Colonic mucosa (tissue), 4 donors: Measurements from ENCODE around the gene RUFY3. TPM values are rescaled to one million over a fixed set of nuclear protein-coding genes. Genes with fewer than 3 reads are reported as not detected.
A peak's percentile ranks its signal among the peaks of the same experiment; 100 is the strongest.

Experiments
- DNase-seq: peaks from one replicate; pipeline ENCODE4 v3.0.0-alpha.2; 2020
- H3K27ac ChIP-seq: fragments of 200-600 bp; one replicate; pipeline ENCODE4 v1.8.0; 2021
- H3K27me3 ChIP-seq: fragments of 200-600 bp; one replicate; pipeline ENCODE4 v1.8.0; 2021
- H3K36me3 ChIP-seq: fragments of 200-600 bp; one replicate; pipeline ENCODE4 v1.8.0; 2021
- H3K4me1 ChIP-seq: fragments of 200-600 bp; one replicate; pipeline ENCODE4 v1.8.0; 2021; ENCODE audit warnings: mild to moderate bottlenecking
- H3K4me3 ChIP-seq: fragments of 200-600 bp; one replicate; pipeline ENCODE4 v1.8.0; 2021
- H3K9ac ChIP-seq, 2 donors: one replicate each; pipeline ENCODE4 v1.7.0; 2013; ENCODE audit warnings: control low read depth in 2 of 2, low read depth in 2 of 2, low read length in 2 of 2
- H3K9me3 ChIP-seq: fragments of 200-600 bp; one replicate; pipeline ENCODE4 v1.8.0; 2021
- CTCF ChIP-seq: fragments of 200-600 bp; IDR thresholded peaks from one replicate; pipeline ENCODE4 v1.8.0; 2022; ENCODE audit warnings: antibody characterized with exemption, mild to moderate bottlenecking
- intact Hi-C: fragments of 100-400 bp; cut with DNase I; formaldehyde crosslinking; loops from one replicate; pipeline ENCODE4 v1.14.1; 2022
- total RNA-seq, 2 donors: library from RNA; stranded (reverse); fragmentation: NEBNext Ultra II Directional in 1 of 2; extraction: Animal tissue kit (Norgen Biotek cat#: 25700) in 1 of 2; gene quantifications; one replicate each; pipeline ENCODE4 v1.2.1, GENCODE V29; 2021
- donor health status: healthy.
- donor health status: DM: no; HTN: no; CAD: no.
- donor health status: DM: no; HTN: no; CAD: no.

Gene RUFY3
- total RNA-seq, 2 donors from 2014 or later = 28.8 to 29.4 TPM

- no peak for DNase-seq
- Histone ChIP-seq H3K36me3 (peaks cover 9% of the 10 kb centered on the region), H3K9me3 (no peaks in the 10 kb centered on the region), H3K4me1 (no peaks in the 10 kb centered on the region), H3K4me3 (no peak overlapping the region), H3K9ac (no peak overlapping the region), H3K27ac (no peak overlapping the region), H3K27me3 (no peaks in the 10 kb centered on the region)
- intact Hi-C loops = loop anchor here (10.0 kb wide), 1 partner anchor 116 kb away; no protein-coding TSS in a partner anchor
- no peak for TF ChIP-seq CTCF
Observed at GRCh38 chr4:70831293-70831692, 109.5 kb downstream of the RUFY3 start.

- Histone ChIP-seq H3K9me3 (no peaks in the 10 kb centered on the region), H3K36me3 (no peaks in the 10 kb centered on the region), H3K4me1 (no peaks in the 10 kb centered on the region), H3K9ac (no peak overlapping the region), H3K27ac (no peak overlapping the region), H3K27me3 (no peaks in the 10 kb centered on the region), H3K4me3 (no peak overlapping the region)
- no peak for DNase-seq
- intact Hi-C loops = loop anchor here (10.0 kb wide), 1 partner anchor 119 kb away; no protein-coding TSS in a partner anchor
- no peak for TF ChIP-seq CTCF
Observed at GRCh38 chr4:70833675-70834074, 111.9 kb downstream of the RUFY3 start.

- no peak for TF ChIP-seq CTCF
- Histone ChIP-seq H3K27me3 (no peaks in the 10 kb centered on the region), H3K36me3 (no peaks in the 10 kb centered on the region), H3K9ac (no peak overlapping the region), H3K4me1 (no peaks in the 10 kb centered on the region), H3K27ac (no peak overlapping the region), H3K4me3 (no peak overlapping the region), H3K9me3 (no peaks in the 10 kb centered on the region)
- intact Hi-C loops = loop anchor here (10.0 kb wide), 1 partner anchor 121 kb away; no protein-coding TSS in a partner anchor
- no peak for DNase-seq
Observed at GRCh38 chr4:70836081-70836480, 114.3 kb downstream of the RUFY3 start.

- Histone ChIP-seq H3K27me3 (no peaks in the 10 kb centered on the region), H3K9me3 (no peaks in the 10 kb centered on the region), H3K4me3 (peak overlapping the region; percentile 78), H3K36me3 (no peaks in the 10 kb centered on the region), H3K4me1 (no peaks in the 10 kb centered on the region), H3K9ac (peak overlapping the region; percentile 89 to 96), H3K27ac (peak overlapping the region; percentile 86)
- intact Hi-C loops = loop anchor here (10.0 kb wide), 1 partner anchor 123 kb away; no protein-coding TSS in a partner anchor
- no peak for DNase-seq
- no peak for TF ChIP-seq CTCF
Observed at GRCh38 chr4:70838204-70838603, 116.4 kb downstream of the RUFY3 start.

- Histone ChIP-seq H3K27ac (peak overlapping the region; percentile 86), H3K36me3 (no peaks in the 10 kb centered on the region), H3K9ac (peak overlapping the region; percentile 89 to 96), H3K9me3 (no peaks in the 10 kb centered on the region), H3K4me1 (no peaks in the 10 kb centered on the region), H3K27me3 (no peaks in the 10 kb centered on the region), H3K4me3 (peak overlapping the region; percentile 78)
- DNase-seq = peak; percentile 63
- intact Hi-C loops = loop anchor here (10.0 kb wide), 1 partner anchor 124 kb away; no protein-coding TSS in a partner anchor
- no peak for TF ChIP-seq CTCF
Observed at GRCh38 chr4:70838666-70839588, 117.2 kb downstream of the RUFY3 start.
